GM12878 (cell line): ENCODE measurements around the gene RTP5. TPM values are rescaled to one million over a fixed set of nuclear protein-coding genes. Genes with fewer than 3 reads are reported as not detected.

Source experiments
- ATAC-seq: fragments of 200-7000 bp; cut with Tn5 transposase; 3 replicates; pipeline ENCODE4 v1.9.1; 2020; ENCODE audit warnings: mild to moderate bottlenecking, moderate library complexity
- BruUV-seq: library from RNA; stranded (reverse); fragments of 400-500 nt; replicated peaks from 2 replicates; lab custom pipeline; 2021; lab: Mats Ljungman, UMichigan
- CTCF ChIA-PET: fragments of 300-600 bp; sonication (Branson Sonifier 250); formaldehyde crosslinking; extraction: SDS; loops from one replicate; lab custom pipeline; 2021; ENCODE audit warnings: inconsistent platforms; lab: Yijun Ruan, JAX
- POLR2A ChIA-PET: fragments of 350-600 bp; formaldehyde crosslinking; extraction: SDS; loops from one replicate; lab custom pipeline; 2021; ENCODE audit warnings: inconsistent platforms; lab: Charles Lee
- RAD21 ChIA-PET: fragments of 300-600 bp; sonication (Branson Sonifier 250); formaldehyde crosslinking; loops from one replicate; lab custom pipeline; 2023; ENCODE audit warnings: antibody characterized with exemption; ENCODE audit not compliant: unreplicated experiment; lab: Charles Lee
- SMC1A ChIA-PET: fragments of 300-600 bp; sonication (Branson Sonifier 250); formaldehyde crosslinking; loops from one replicate; lab custom pipeline; 2023; ENCODE audit not compliant: unreplicated experiment, uncharacterized antibody; lab: Charles Lee
- DNase-seq: peaks from one replicate; pipeline ENCODE4 v3.0.0-alpha.2; 2011; ENCODE audit warnings: low read depth, low spot score
- FAIRE-seq: peaks from 3 replicates; lab custom pipeline; 2011; peaks lifted over from hg19 to GRCh38; lab: Jason Lieb, UNC
- H2AFZ ChIP-seq: 2 replicates; pipeline ENCODE4 v1.6.0; 2011; ENCODE audit warnings: low read depth, low read length, control low read depth; ENCODE audit not compliant: control insufficient read depth
- H3K27ac ChIP-seq: 2 replicates; pipeline ENCODE4 v1.5.1; 2011; ENCODE audit warnings: control low read depth; ENCODE audit not compliant: control insufficient read depth, insufficient read depth
- H3K27me3 ChIP-seq, 2 experiments: replicated peaks in 1 of 2; 2 replicates each; pipeline versions ENCODE4 v1.6.0 to v1.6.1; 2011; ENCODE audit warnings: low read length in 1 of 2; ENCODE audit not compliant: control insufficient read depth in 2 of 2, insufficient read depth in 2 of 2
- H3K36me3 ChIP-seq, 2 experiments: 2 replicates each; pipeline ENCODE4 v1.5.1; 2011; ENCODE audit warnings: low read length in 1 of 2; ENCODE audit not compliant: control insufficient read depth in 2 of 2, insufficient read depth in 2 of 2
- H3K4me1 ChIP-seq: 2 replicates; pipeline ENCODE4 v1.6.1; 2011; ENCODE audit warnings: mild to moderate bottlenecking, low read length, moderate library complexity, mixed read lengths; ENCODE audit not compliant: control insufficient read depth, insufficient read depth
- H3K4me2 ChIP-seq: 2 replicates; pipeline ENCODE4 v1.6.0; 2011; ENCODE audit warnings: control low read depth; ENCODE audit not compliant: control insufficient read depth, insufficient read depth
- H3K4me3 ChIP-seq: fragments of 200-600 bp; sonication (generic); 2 replicates; pipeline ENCODE4 v1.5.1; 2016
- H3K79me2 ChIP-seq: 2 replicates; pipeline ENCODE4 v1.6.0; 2011; ENCODE audit warnings: low read length; ENCODE audit not compliant: control insufficient read depth, insufficient read depth
- H3K9ac ChIP-seq: 2 replicates; pipeline ENCODE4 v1.8.0; 2011; ENCODE audit warnings: low read length, control low read depth, mixed read lengths; ENCODE audit not compliant: control insufficient read depth, insufficient read depth
- H3K9me3 ChIP-seq: replicated peaks from 3 replicates; pipeline ENCODE4 v1.5.1; 2011; ENCODE audit warnings: mild to moderate bottlenecking, low read length; ENCODE audit not compliant: control insufficient read depth, insufficient read depth
- H4K20me1 ChIP-seq: 2 replicates; pipeline ENCODE4 v1.6.0; 2011; ENCODE audit not compliant: control insufficient read depth, insufficient read depth
- CEBPZ ChIP-seq: fragments of 150-350 bp; IDR thresholded peaks from 2 replicates; pipeline ENCODE4 v1.6.1; 2016; ENCODE audit warnings: low read depth, low read length
- CHD1 ChIP-seq: IDR thresholded peaks from 2 replicates; pipeline ENCODE4 v1.6.1; 2012; ENCODE audit warnings: low read depth, low read length, improper control_type of control experiment
- DPF2 ChIP-seq: fragments of 450-650 bp; IDR thresholded peaks from 2 replicates; pipeline ENCODE4 v1.6.1; 2017; ENCODE audit warnings: mild to moderate bottlenecking
- ELK1 ChIP-seq: IDR thresholded peaks from 2 replicates; pipeline ENCODE4 v1.6.1; 2012; ENCODE audit warnings: low read depth, low read length, improper control_type of control experiment
- KAT2A ChIP-seq: conservative IDR thresholded peaks from 2 replicates; pipeline ENCODE4 v1.6.1; 2011; ENCODE audit warnings: low read depth, low read length; ENCODE audit not compliant: control insufficient read depth
- LARP7 ChIP-seq: fragments of 450-650 bp; IDR thresholded peaks from 2 replicates; pipeline ENCODE4 v1.6.1; 2017; ENCODE audit warnings: mild to moderate bottlenecking
- MXI1 ChIP-seq: fragments of 150-350 bp; IDR thresholded peaks from 2 replicates; pipeline ENCODE4 v1.6.1; 2011; ENCODE audit warnings: low read depth, mild to moderate bottlenecking, inconsistent platforms, low read length, improper control_type of control experiment
- NR2F1 ChIP-seq: fragments of 450-650 bp; conservative IDR thresholded peaks from 2 replicates; pipeline ENCODE4 v1.6.1; 2017; ENCODE audit warnings: mild to moderate bottlenecking
- PAX8 ChIP-seq: fragments of 450-650 bp; IDR thresholded peaks from 2 replicates; pipeline ENCODE4 v1.6.1; 2017; ENCODE audit warnings: mild to moderate bottlenecking, moderate library complexity
- POLR2A ChIP-seq: IDR thresholded peaks from 2 replicates; pipeline ENCODE4 v1.6.1; 2011; ENCODE audit warnings: low read depth, mild to moderate bottlenecking, low read length
- POU2F2 ChIP-seq: IDR thresholded peaks from 3 replicates; pipeline ENCODE4 v1.6.1; 2011; ENCODE audit warnings: low read depth, mild to moderate bottlenecking, low read length, borderline replicate concordance
- RAD51 ChIP-seq: fragments of 450-650 bp; IDR thresholded peaks from 2 replicates; pipeline ENCODE4 v1.6.1; 2016; ENCODE audit warnings: moderate library complexity, mild to moderate bottlenecking, inconsistent platforms
- RFX5 ChIP-seq: IDR thresholded peaks from 2 replicates; pipeline ENCODE4 v1.6.1; 2011; ENCODE audit warnings: low read depth, low read length, improper control_type of control experiment
- SPI1 ChIP-seq: IDR thresholded peaks from 2 replicates; pipeline ENCODE4 v1.6.1; 2011; ENCODE audit warnings: low read depth, mild to moderate bottlenecking, low read length, moderate library complexity, borderline replicate concordance; ENCODE audit not compliant: insufficient read depth
- STAT1 ChIP-seq: fragments of 450-650 bp; conservative IDR thresholded peaks from 2 replicates; pipeline ENCODE4 v1.6.1; 2014; ENCODE audit warnings: antibody characterized with exemption, mild to moderate bottlenecking
- USF1 ChIP-seq: IDR thresholded peaks from 2 replicates; pipeline ENCODE4 v1.6.1; 2011; ENCODE audit warnings: borderline replicate concordance, low read depth, mild to moderate bottlenecking, moderate library complexity, mixed read lengths, low read length; ENCODE audit not compliant: insufficient read depth; ENCODE audit errors: extremely low read length
- ZNF24 ChIP-seq: fragments of 450-650 bp; IDR thresholded peaks from 2 replicates; pipeline ENCODE4 v1.6.1; 2017; ENCODE audit warnings: antibody characterized with exemption, mild to moderate bottlenecking
- WGBS: methylation state at CpG from one replicate; pipeline ENCODE4 v1.1.6; 2016; ENCODE audit warnings: low lambda C conversion rate; ENCODE audit not compliant: insufficient replicate concordance, insufficient coverage; ENCODE audit errors: missing lambda C conversion rate; 5-methylcytosine and 5-hydroxymethylcytosine counted together
- in situ Hi-C: fragments of 300-500 bp; cut with MboI; formaldehyde crosslinking; loops from 9 replicates; pipeline ENCODE4 v1.14.3; 2018; ENCODE audit warnings: mixed read lengths
- intact Hi-C: fragments of 100-400 bp; cut with micrococcal nuclease; formaldehyde crosslinking; loops from one replicate; pipeline ENCODE4 v1.14.2; 2022; ENCODE audit not compliant: unreplicated experiment
- polyA plus RNA-seq, 11 experiments: library from polyadenylated mRNA; depleted of rRNA in 4 of 11; unstranded in 6 of 11; stranded (reverse) in 5 of 11; fragments of >200 nt; fragmentation: Nextera tagmentation in 4 of 11; fragmentation: Illumina TruSeq in 1 of 11; extraction: Ambion mirVana in 4 of 11; extraction: Trizol in 1 of 11; gene quantifications; 1 replicate in 1 of 11; 2 replicates in 10 of 11; pipeline versions ENCODE4 v1.2.1 to v1.2.3, GENCODE V29; 2011 to 2016; ENCODE audit warnings: inconsistent platforms in 2 of 11, missing spikeins in 2 of 11, low read depth in 1 of 11
- total RNA-seq, 4 experiments: library from RNA; depleted of rRNA in 3 of 4; stranded (reverse); fragments of >200 nt in 3 of 4; fragmentation: Illumina TruSeq in 1 of 4; extraction: Trizol in 1 of 4; gene quantifications; 2 replicates each; pipeline versions ENCODE4 v1.2.1 to v1.2.3, GENCODE V29; 2013 to 2021

Gene RTP5
- total and polyA plus RNA-seq, 10 of the 15 experiments (the other 5 are each of a cell fraction or from before 2014, with no cell fraction given): 0.05 TPM; not detected in 9

- no peak for TF ChIP-seq CEBPZ
- no peak for TF ChIP-seq KAT2A
- TF ChIP-seq PAX8: no peak
- TF ChIP-seq DPF2: no peak
- TF ChIP-seq CHD1: no peak
Observed at GRCh38 chr2:241857572-241858121, 11.9 kb upstream of the RTP5 start (continued).

DNA sequence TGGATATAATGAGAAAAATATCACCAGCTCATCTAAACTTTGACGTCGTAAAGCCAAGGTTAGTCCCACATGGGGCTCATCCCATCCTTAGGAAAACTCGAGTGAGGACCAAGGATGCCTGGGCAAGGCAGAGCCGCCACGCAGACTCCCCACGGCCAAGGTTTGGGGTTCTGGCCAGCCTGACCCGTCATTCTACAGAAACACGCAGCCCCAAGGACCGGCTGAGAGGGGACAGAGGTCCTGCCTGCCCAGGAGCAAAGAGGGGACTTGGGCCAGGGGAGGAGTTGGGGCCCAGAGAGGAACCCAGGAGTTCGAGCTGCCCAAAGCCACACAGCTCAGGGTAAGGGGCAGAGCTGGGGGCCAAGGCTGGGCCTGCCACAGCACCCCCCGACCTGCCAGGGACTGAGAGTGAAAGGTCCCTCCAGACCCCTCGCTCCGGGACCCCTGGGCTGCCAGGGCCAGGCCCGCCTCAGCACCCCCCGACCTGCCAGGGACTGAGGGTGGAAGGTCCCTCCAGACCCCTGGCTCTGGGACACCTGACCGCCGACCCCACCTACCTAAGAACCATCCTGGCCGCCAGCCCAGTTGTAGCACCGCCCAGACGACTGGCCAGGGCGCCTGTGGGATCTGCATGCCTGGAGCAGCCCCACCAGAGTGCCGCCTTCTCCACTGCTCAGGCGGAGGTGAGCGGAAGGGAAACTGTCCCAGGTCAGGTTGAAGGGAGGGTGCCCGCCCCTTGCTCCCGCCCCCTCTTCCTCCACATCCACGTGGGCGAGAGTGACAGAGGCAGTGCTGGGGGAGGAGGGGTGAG is 11.1 kb upstream of the RTP5 start, which contains the start of gene PDCD1:
PDCD1 (minus strand) TSS at position 689 of the 811 bp plus-strand sequence; CDS start at position 633, 56 bp downstream.
- Histone ChIP-seq H2AFZ (peak within 1 kb of the TSS; percentile 48; the same call in 1 of the 2 replicates), H3K9me3 (no peaks in the 10 kb centered on the region), H3K27ac (peak within 1 kb of the TSS; percentile 97), H3K4me3 (peak within 1 kb of the TSS; percentile 56), H3K4me1 (peaks cover 31% of the 10 kb centered on the region), H3K9ac (peak within 1 kb of the TSS; percentile 77), H3K4me2 (peak within 1 kb of the TSS; percentile 97), H4K20me1 (no peaks in the 10 kb centered on the region), H3K79me2 (peaks cover 7% of the 10 kb centered on the region), H3K36me3 (no peaks in the 10 kb centered on the region), H3K27me3 (no peaks in the 10 kb centered on the region)
- in situ Hi-C loops: no loop called here
- ChIA-PET SMC1A (interaction anchor here (0.9 to 1.3 kb wide), 2 partner anchors 14 to 156 kb away, joined by 3 to 5 read pairs; partner anchors contain the start of gene ING5), CTCF (interaction anchor here (1.9 kb wide), 1 partner anchor 21 kb away, joined by 7 read pairs; no protein-coding TSS in a partner anchor), POLR2A (interaction anchor here (1.0 to 3.5 kb wide), 4 partner anchors 10 to 157 kb away, joined by 4 to 26 read pairs (median 7); partner anchors contain the start of genes D2HGDH, ING5 and RTP5), RAD21 (no interaction called here)
- intact Hi-C loops: no loop called here
- FAIRE-seq (no peak), ATAC-seq (peak; percentile 75), DNase-seq (no peak)
- WGBS: 42% methylated on average over 24 of the region's 28 CpGs
- TSS peak; percentile 77 for BruUV-seq
- peak; percentile 58 for TF ChIP-seq USF1
- TF ChIP-seq DPF2: peak; percentile 8; the same call in 1 of the 2 replicates
- no peak for TF ChIP-seq ELK1
- TF ChIP-seq STAT1: 0 out of 2 replicates have a peak, but pooled peaks have one; percentile 60
- TF ChIP-seq POLR2A: peak; percentile 98
- no peak for TF ChIP-seq RAD51
- TF ChIP-seq MXI1: peak; percentile 46
- peak; percentile 56; the same call in 1 of the 2 replicates for TF ChIP-seq LARP7
- TF ChIP-seq RFX5: no peak
- peak; percentile 24 for TF ChIP-seq NR2F1
- TF ChIP-seq POU2F2: 0 out of 3 replicates have a peak, but pooled peaks have one; percentile 71
- TF ChIP-seq SPI1: peak; percentile 49; the same call in 1 of the 2 replicates
- TF ChIP-seq ZNF24: no peak
